ENCODE results near the gene MEI1. TPM values are rescaled to one million over a fixed set of nuclear protein-coding genes. Genes with fewer than 3 reads are reported as not detected.
A peak's percentile ranks its signal among the peaks of the same experiment; 100 is the strongest.
"Not testable (repeated sequence)": the region's sequence is repeated elsewhere in the genome, so short reads cannot be mapped to it uniquely, and the experiment has no call there.

MEI1 gene
- total RNA-seq, 3 donors from 2014 or later (not counting 1 experiment from before 2014, with no cell fraction given) = 44.7 to 75.6 (median 50.3) TPM

DNA sequence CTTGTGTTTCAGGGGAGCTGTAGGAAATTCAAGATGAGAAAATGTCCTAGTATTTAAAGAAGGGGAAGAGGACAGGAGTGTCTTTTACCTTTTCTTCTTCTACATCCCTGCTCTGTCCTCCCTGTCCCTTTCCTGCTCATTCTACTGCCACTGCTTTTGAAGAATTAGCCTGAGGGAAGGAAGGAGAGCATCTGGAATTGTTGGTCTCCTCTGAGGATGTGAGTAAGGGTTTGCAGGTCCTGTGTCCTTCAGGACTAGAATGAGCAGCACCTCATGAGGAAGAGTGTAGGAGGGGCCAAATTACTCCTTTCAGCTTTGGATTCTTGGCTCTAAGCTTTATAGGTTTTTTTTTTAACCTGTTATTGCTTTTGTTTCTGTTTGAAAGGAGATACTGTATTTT is 34.8 kb upstream of the MEI1 start:
- no peaks in the 10 kb centered on the region for H3K9me3 ChIP-seq (ENCODE audit: control insufficient read depth, insufficient read depth, low read length)

DNA sequence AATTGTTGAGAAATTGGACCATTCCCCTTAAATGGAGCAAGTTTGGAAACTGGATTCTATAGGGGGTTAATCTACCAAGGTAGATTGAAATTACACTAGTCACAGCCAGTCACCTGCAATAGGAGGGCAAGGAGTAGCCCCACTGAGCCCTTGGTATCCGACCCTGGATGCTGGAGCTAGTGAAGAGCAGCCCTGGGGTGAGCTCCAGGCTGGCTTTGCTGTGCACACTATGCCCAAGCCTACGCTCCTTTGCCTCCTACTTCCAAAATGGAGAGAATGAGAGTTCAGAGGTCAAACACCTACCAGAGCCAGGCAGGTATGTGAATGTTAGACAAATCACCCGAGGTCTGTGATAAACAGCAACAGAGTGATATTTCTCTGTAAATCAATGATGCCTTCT is 34.4 kb upstream of the MEI1 start:
- no peak overlapping the region for H3K4me3 Mint-ChIP-seq
- DNase-seq (no peak), ATAC-seq (no peak)
- peaks cover 14% of the 10 kb centered on the region for H3K4me1 ChIP-seq (ENCODE audit: control insufficient read depth, insufficient read depth, low read length)
- H3K27me3 ChIP-seq (ENCODE audit: control insufficient read depth, insufficient read depth, low read length) = no peaks in the 10 kb centered on the region
- H3K36me3 Mint-ChIP-seq = peaks cover 9% of the 10 kb centered on the region
- TF ChIP-seq CTCF (IDR thresholded peaks at IDR 0.05) = no peak
- peaks cover 47% of the 10 kb centered on the region for H3K36me3 ChIP-seq (ENCODE audit: control insufficient read depth, insufficient read depth, low read length)
- peak overlapping the region in 1 of 2 donors; percentile 38 for H3K27ac Mint-ChIP-seq
- H3K4me1 Mint-ChIP-seq = peaks cover 10 to 11% of the 10 kb centered on the region in 2 donors
- H3K27ac ChIP-seq (ENCODE audit: low read length) = no peak overlapping the region
- no peak overlapping the region for H3K4me3 ChIP-seq (ENCODE audit: low read length)
- H3K9me3 Mint-ChIP-seq = no peaks in the 10 kb centered on the region
- no peaks in the 10 kb centered on the region for H3K27me3 Mint-ChIP-seq (ENCODE audit: low read depth in 2 of 2)
- intact Hi-C loops (cut with micrococcal nuclease) = no loop called here
- no peaks in the 10 kb centered on the region for H3K9me3 ChIP-seq (ENCODE audit: control insufficient read depth, insufficient read depth, low read length)
- WGBS (ENCODE audit: insufficient coverage) = 93% methylated on average over 3 of the region's 3 CpGs

More for the DNA sequence above, 34.8 kb upstream of the MEI1 start:
- DNase-seq (no peak), ATAC-seq (no peak)
- Histone ChIP-seq H3K36me3 (ENCODE audit: control insufficient read depth, insufficient read depth, low read length) (peaks cover 52% of the 10 kb centered on the region), H3K27ac (ENCODE audit: low read length) (no peak overlapping the region), H3K27me3 (ENCODE audit: control insufficient read depth, insufficient read depth, low read length) (no peaks in the 10 kb centered on the region), H3K4me1 (ENCODE audit: control insufficient read depth, insufficient read depth, low read length) (peaks cover 14% of the 10 kb centered on the region), H3K4me3 (ENCODE audit: low read length) (no peak overlapping the region)
- no peaks in the 10 kb centered on the region for H3K9me3 Mint-ChIP-seq
- intact Hi-C loops (cut with micrococcal nuclease) = no loop called here
- peaks cover 10 to 11% of the 10 kb centered on the region in 2 donors for H3K4me1 Mint-ChIP-seq
- no peak for TF ChIP-seq CTCF (IDR thresholded peaks at IDR 0.05)
- H3K27ac Mint-ChIP-seq = peak overlapping the region; percentile 38 to 67
- peaks cover 9% of the 10 kb centered on the region for H3K36me3 Mint-ChIP-seq
- no peak overlapping the region for H3K4me3 Mint-ChIP-seq
- H3K27me3 Mint-ChIP-seq (ENCODE audit: low read depth in 2 of 2) = no peaks in the 10 kb centered on the region

- intact Hi-C loops (cut with micrococcal nuclease) = no loop called here
- Mint-ChIP-seq H3K9me3 (no peaks in the 10 kb centered on the region), H3K36me3 (peaks cover 3% of the 10 kb centered on the region), H3K27ac (peak overlapping the region in 1 of 2 donors; percentile 11), H3K4me3 (no peak overlapping the region), H3K4me1 (peaks cover 13 to 14% of the 10 kb centered on the region in 2 donors), H3K27me3 (ENCODE audit: low read depth in 2 of 2) (no peaks in the 10 kb centered on the region)
- no peaks in the 10 kb centered on the region for H3K9me3 ChIP-seq (ENCODE audit: control insufficient read depth, insufficient read depth, low read length)
- WGBS (ENCODE audit: insufficient coverage) = 90% methylated on average over 21 of the region's 21 CpGs
- H3K36me3 ChIP-seq (ENCODE audit: control insufficient read depth, insufficient read depth, low read length) = peaks cover 16% of the 10 kb centered on the region
- TF ChIP-seq CTCF (IDR thresholded peaks at IDR 0.05) = no peak
- no peaks in the 10 kb centered on the region for H3K27me3 ChIP-seq (ENCODE audit: control insufficient read depth, insufficient read depth, low read length)
- DNase-seq (no peak), ATAC-seq (no peak)
- H3K27ac ChIP-seq (ENCODE audit: low read length) = no peak overlapping the region
- no peak overlapping the region for H3K4me3 ChIP-seq (ENCODE audit: low read length)
- H3K4me1 ChIP-seq (ENCODE audit: control insufficient read depth, insufficient read depth, low read length) = peaks cover 14% of the 10 kb centered on the region
Observed at GRCh38 chr22:41668971-41669911, 30.1 kb upstream of the MEI1 start.

DNA sequence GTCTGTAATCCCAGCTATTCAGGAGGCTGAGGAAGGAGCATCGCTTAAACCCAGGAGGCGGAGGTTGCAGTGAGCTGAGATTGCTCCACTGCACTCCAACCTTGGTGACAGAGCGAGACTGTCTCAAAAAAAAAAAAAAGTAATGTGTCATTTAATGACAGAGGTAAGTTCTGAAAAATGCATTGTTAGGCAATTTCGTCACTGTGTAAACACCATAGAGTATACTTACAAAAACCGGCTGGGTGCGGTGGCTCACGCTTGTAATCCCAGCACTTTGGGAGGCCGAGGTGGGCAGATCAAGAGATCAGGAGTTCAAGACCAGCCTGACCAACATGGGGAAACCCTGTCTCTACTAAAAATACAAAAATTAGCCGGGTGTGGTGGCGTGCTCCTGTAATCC is 27.2 kb upstream of the MEI1 start:
- H3K4me1 Mint-ChIP-seq = peaks cover 10 to 15% of the 10 kb centered on the region in 2 donors
- ATAC-seq; H3K9me3 Mint-ChIP-seq; H3K27me3 Mint-ChIP-seq (ENCODE audit: low read depth in 2 of 2); H3K4me3 Mint-ChIP-seq; H3K9me3 ChIP-seq (ENCODE audit: control insufficient read depth, insufficient read depth, low read length); H3K27ac ChIP-seq (ENCODE audit: low read length); intact Hi-C loops (cut with micrococcal nuclease); DNase-seq; H3K27ac Mint-ChIP-seq; H3K27me3 ChIP-seq (ENCODE audit: control insufficient read depth, insufficient read depth, low read length); H3K4me1 ChIP-seq (ENCODE audit: control insufficient read depth, insufficient read depth, low read length); H3K36me3 Mint-ChIP-seq; H3K4me3 ChIP-seq (ENCODE audit: low read length): not testable (repeated sequence)
- peaks cover 20% of the 10 kb centered on the region for H3K36me3 ChIP-seq (ENCODE audit: control insufficient read depth, insufficient read depth, low read length)
- 95% methylated on average over 10 of the region's 10 CpGs for WGBS (ENCODE audit: insufficient coverage)
